IMR-90 (cell line): ENCODE measurements around the gene SLC9A1. TPM values are rescaled to one million over a fixed set of nuclear protein-coding genes. Genes with fewer than 3 reads are reported as not detected.

ENCODE experiments used
- ATAC-seq: fragments of 200-7000 bp; cut with Tn5 transposase; 2 replicates; pipeline ENCODE4 v1.9.1; 2020; ENCODE audit warnings: low read depth, mild to moderate bottlenecking, moderate library complexity
- BruUV-seq: library from RNA; stranded (reverse); fragments of 400-500 nt; replicated peaks from 2 replicates; lab custom pipeline; 2021; lab: Mats Ljungman, UMichigan
- CTCF ChIA-PET: fragments of 300-600 bp; formaldehyde crosslinking; extraction: SDS; loops from one replicate; lab custom pipeline; 2021; ENCODE audit warnings: antibody characterized with exemption; lab: Yijun Ruan, JAX
- POLR2A ChIA-PET: fragments of 300-600 bp; sonication (Branson Sonifier 250); formaldehyde crosslinking; loops from one replicate; lab custom pipeline; 2022; ENCODE audit warnings: antibody characterized with exemption; ENCODE audit not compliant: unreplicated experiment; lab: Charles Lee
- DNase-seq: peaks from one replicate; pipeline ENCODE4 v3.0.0; 2013
- H2AFZ ChIP-seq: replicated peaks from 2 replicates; pipeline ENCODE3; 2013; ENCODE audit warnings: low read length, mild to moderate bottlenecking; ENCODE audit not compliant: poor library complexity
- H2AK5ac ChIP-seq: 2 replicates; pipeline ENCODE4 v1.6.1; 2013; ENCODE audit warnings: low read depth, low read length, inconsistent platforms
- H2AK9ac ChIP-seq: replicated peaks from 2 replicates; pipeline ENCODE3; 2013; ENCODE audit warnings: mild to moderate bottlenecking, low read depth, low read length, moderate library complexity; ENCODE audit not compliant: poor library complexity
- H2BK120ac ChIP-seq: 2 replicates; pipeline ENCODE4 v1.6.1; 2013; ENCODE audit warnings: low read depth, low read length, inconsistent platforms
- H2BK15ac ChIP-seq: 3 replicates; pipeline ENCODE4 v1.6.1; 2013; ENCODE audit warnings: low read depth, low read length, inconsistent platforms
- H2BK20ac ChIP-seq: 2 replicates; pipeline ENCODE4 v1.6.1; 2013; ENCODE audit warnings: low read depth, mild to moderate bottlenecking, inconsistent platforms, low read length, moderate library complexity
- H2BK5ac ChIP-seq: 2 replicates; pipeline ENCODE4 v1.6.1; 2013; ENCODE audit warnings: mild to moderate bottlenecking, low read depth, low read length, inconsistent platforms; ENCODE audit not compliant: poor library complexity, severe bottlenecking
- H3K14ac ChIP-seq: replicated peaks from 2 replicates; pipeline ENCODE4 v1.6.1; 2013; ENCODE audit warnings: low read depth, low read length, inconsistent platforms
- H3K18ac ChIP-seq: 2 replicates; pipeline ENCODE4 v1.6.1; 2013; ENCODE audit warnings: low read depth, low read length, control low read depth
- H3K23ac ChIP-seq: 2 replicates; pipeline ENCODE4 v1.6.1; 2013; ENCODE audit warnings: low read depth, low read length, inconsistent platforms
- H3K27ac ChIP-seq: 2 replicates; pipeline ENCODE4 v1.5.1; 2013; ENCODE audit warnings: mild to moderate bottlenecking, control low read depth, low read length; ENCODE audit not compliant: insufficient read depth
- H3K27me3 ChIP-seq: 2 replicates; pipeline ENCODE4 v1.6.1; 2013; ENCODE audit warnings: low read length; ENCODE audit not compliant: control insufficient read depth, insufficient read depth
- H3K36me3 ChIP-seq: 2 replicates; pipeline ENCODE4 v1.6.1; 2013; ENCODE audit warnings: low read length, mixed read lengths; ENCODE audit not compliant: control insufficient read depth, insufficient read depth
- H3K4ac ChIP-seq: 2 replicates; pipeline ENCODE4 v1.6.1; 2013; ENCODE audit warnings: low read depth, low read length, inconsistent platforms
- H3K4me1 ChIP-seq: 2 replicates; pipeline ENCODE4 v1.6.1; 2013; ENCODE audit warnings: low read length, mixed read lengths; ENCODE audit not compliant: control insufficient read depth, insufficient read depth
- H3K4me2 ChIP-seq: 2 replicates; pipeline ENCODE4 v1.6.1; 2013; ENCODE audit warnings: low read depth, mild to moderate bottlenecking, control low read depth, low read length, moderate library complexity
- H3K4me3 ChIP-seq: 2 replicates; pipeline ENCODE4 v1.5.1; 2013; ENCODE audit warnings: low read depth, mild to moderate bottlenecking, control low read depth, low read length, moderate library complexity; ENCODE audit not compliant: insufficient read depth
- H3K56ac ChIP-seq: 2 replicates; pipeline ENCODE4 v1.6.1; 2013; ENCODE audit warnings: low read length, inconsistent platforms; ENCODE audit not compliant: insufficient read depth; ENCODE audit errors: extremely low read depth
- H3K79me1 ChIP-seq, 2 experiments: 2 replicates each; pipeline ENCODE4 v1.6.1; 2013; ENCODE audit warnings: low read length in 2 of 2, inconsistent platforms in 1 of 2, low read depth in 1 of 2
- H3K9ac ChIP-seq: 2 replicates; pipeline ENCODE4 v1.6.1; 2013; ENCODE audit warnings: low read depth, low read length, control low read depth
- H3K9me1 ChIP-seq: 2 replicates; pipeline ENCODE4 v1.6.1; 2013; ENCODE audit warnings: low read length, inconsistent platforms; ENCODE audit not compliant: insufficient read depth
- H3K9me3 ChIP-seq: 2 replicates; pipeline ENCODE4 v1.6.1; 2013; ENCODE audit warnings: low read length; ENCODE audit not compliant: control insufficient read depth, insufficient read depth
- H4K20me1 ChIP-seq: 2 replicates; pipeline ENCODE4 v1.6.1; 2013; ENCODE audit warnings: low read length, inconsistent platforms; ENCODE audit not compliant: insufficient read depth
- H4K5ac ChIP-seq: 2 replicates; pipeline ENCODE4 v1.6.1; 2013; ENCODE audit warnings: mild to moderate bottlenecking, low read depth, low read length, control low read depth
- H4K8ac ChIP-seq, 2 experiments: 2 replicates each; pipeline ENCODE4 v1.6.1; 2013; ENCODE audit warnings: low read depth in 2 of 2, low read length in 2 of 2, control low read depth in 1 of 2, inconsistent platforms in 1 of 2
- H4K91ac ChIP-seq: 2 replicates; pipeline ENCODE4 v1.6.1; 2013; ENCODE audit warnings: low read depth, low read length, inconsistent platforms; ENCODE audit not compliant: insufficient read depth
- BHLHE40 ChIP-seq: fragments of 150-350 bp; IDR thresholded peaks from 2 replicates; pipeline ENCODE4 v1.6.1; 2016; ENCODE audit warnings: mild to moderate bottlenecking, low read depth, low read length
- CEBPB ChIP-seq: IDR thresholded peaks from 2 replicates; pipeline ENCODE4 v1.6.1; 2012; ENCODE audit warnings: low read depth, low read length, improper control_type of control experiment
- CHD1 ChIP-seq: IDR thresholded peaks from 2 replicates; pipeline ENCODE4 v1.6.1; 2012; ENCODE audit warnings: low read depth, low read length, improper control_type of control experiment
- FOS ChIP-seq: fragments of 150-350 bp; IDR thresholded peaks from 2 replicates; pipeline ENCODE4 v1.6.1; 2016; ENCODE audit warnings: low read depth, low read length
- MAFK ChIP-seq: IDR thresholded peaks from 2 replicates; pipeline ENCODE4 v1.6.1; 2012; ENCODE audit warnings: low read depth, low read length, improper control_type of control experiment
- MAZ ChIP-seq: IDR thresholded peaks from 2 replicates; pipeline ENCODE4 v1.6.1; 2012; ENCODE audit warnings: low read depth, mild to moderate bottlenecking, low read length, improper control_type of control experiment, moderate library complexity, borderline replicate concordance
- MXI1 ChIP-seq: IDR thresholded peaks from 2 replicates; pipeline ENCODE4 v1.6.1; 2012; ENCODE audit warnings: low read depth, mild to moderate bottlenecking, low read length, moderate library complexity, borderline replicate concordance
- NFE2L2 ChIP-seq: fragments of 150-350 bp; IDR thresholded peaks from 2 replicates; pipeline ENCODE4 v1.6.1; 2016; ENCODE audit warnings: low read depth, mild to moderate bottlenecking, low read length
- POLR2A ChIP-seq: IDR thresholded peaks from 2 replicates; pipeline ENCODE4 v1.6.1; 2012; ENCODE audit warnings: mild to moderate bottlenecking, low read depth, low read length
- RAD21 ChIP-seq: IDR thresholded peaks from 2 replicates; pipeline ENCODE4 v1.6.1; 2012; ENCODE audit warnings: low read length, improper control_type of control experiment
- RCOR1 ChIP-seq: IDR thresholded peaks from 2 replicates; pipeline ENCODE4 v1.6.1; 2012; ENCODE audit warnings: mild to moderate bottlenecking, low read length, improper control_type of control experiment; ENCODE audit not compliant: insufficient replicate concordance
- RFX5 ChIP-seq: IDR thresholded peaks from 2 replicates; pipeline ENCODE4 v1.8.0; 2012; ENCODE audit warnings: low read depth, mild to moderate bottlenecking, low read length, moderate library complexity
- SMC3 ChIP-seq: fragments of 150-350 bp; IDR thresholded peaks from 2 replicates; pipeline ENCODE4 v1.6.1; 2016; ENCODE audit warnings: low read depth, mild to moderate bottlenecking, antibody characterized with exemption, low read length, moderate library complexity
- WGBS, 2 experiments: methylation state at CpG; one replicate each; pipeline versions ENCODE4 v1.1.5 to v1.1.7; 2013; ENCODE audit warnings: missing lambda C conversion rate in 2 of 2; ENCODE audit not compliant: insufficient read length in 1 of 2; ENCODE audit errors: extremely low coverage in 2 of 2; 5-methylcytosine and 5-hydroxymethylcytosine counted together
- dilution Hi-C: fragments of 300-500 bp; cut with HindIII; formaldehyde crosslinking; loops from one replicate; pipeline ENCODE4 v1.14.3; 2018; ENCODE audit warnings: low sequenced_read_pairs; ENCODE audit not compliant: unreplicated experiment
- in situ Hi-C: fragments of 300-500 bp; cut with MboI; formaldehyde crosslinking; loops from 3 replicates; pipeline ENCODE4 v1.14.3; 2019; ENCODE audit warnings: low sequenced_read_pairs, inconsistent platforms, mixed read lengths
- intact Hi-C: fragments of 100-400 bp; cut with micrococcal nuclease; formaldehyde crosslinking; loops from 2 replicates; pipeline ENCODE4 v1.10.0; 2022
- polyA plus RNA-seq, 3 experiments: library from polyadenylated mRNA; depleted of rRNA; stranded (reverse); fragments of >200 nt; gene quantifications; 2 replicates each; pipeline ENCODE4 v1.2.3, GENCODE V29; 2012; ENCODE audit warnings: low replicate concordance in 1 of 3
- total RNA-seq: library from RNA; depleted of rRNA; stranded (reverse); fragments of >200 nt; gene quantifications from 2 replicates; pipeline ENCODE4 v1.2.3, GENCODE V29; 2012
- TF ChIP-seq, protein P1 (sequence below): fragments of 150-350 bp; IDR thresholded peaks from 2 replicates; pipeline ENCODE4 v1.6.1; 2016; ENCODE audit warnings: low read depth, mild to moderate bottlenecking, low read length, moderate library complexity, borderline replicate concordance
- TF ChIP-seq, protein P2 (sequence below): conservative IDR thresholded peaks from 2 replicates; pipeline ENCODE4 v1.5.1; 2012; ENCODE audit warnings: mild to moderate bottlenecking, low read depth, low read length, improper control_type of control experiment
- TF ChIP-seq, protein P3 (sequence below): fragments of 150-350 bp; IDR thresholded peaks from 2 replicates; pipeline ENCODE4 v1.6.1; 2017; ENCODE audit warnings: mild to moderate bottlenecking, antibody characterized with exemption, low read length, low read depth

Gene SLC9A1
- total and polyA plus RNA-seq, 2 of the 4 experiments (the other 2 are of a cell fraction) = 2.0 to 21.2 TPM

DNA sequence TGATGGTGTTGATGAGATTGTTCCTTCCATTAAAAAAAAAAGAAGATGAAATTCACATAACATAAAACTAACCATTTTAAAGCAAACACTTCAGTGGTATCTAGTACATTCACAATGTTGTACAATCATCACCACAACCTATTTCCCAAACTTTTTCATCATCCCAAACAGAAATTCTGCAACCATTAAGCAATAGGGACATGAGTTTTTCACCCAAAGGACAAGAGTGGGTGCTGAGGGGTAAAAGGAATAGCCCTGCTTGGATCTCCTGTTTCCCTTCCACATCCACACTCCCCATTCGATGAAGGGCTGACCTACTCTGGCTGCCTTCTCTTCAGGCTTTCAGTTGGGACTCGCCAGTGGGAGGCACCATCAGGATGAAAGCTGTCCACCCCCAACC is 59.3 kb downstream of the SLC9A1 start:
- H3K4me3 ChIP-seq = no peak overlapping the region
- CTCF ChIA-PET = interaction anchor here (8.4 kb wide), 1 partner anchor 50 kb away, joined by 65 read pairs; no protein-coding TSS in a partner anchor
- no peak overlapping the region for H3K56ac ChIP-seq
- no peak overlapping the region for H4K8ac ChIP-seq
- H3K23ac ChIP-seq = no peak overlapping the region
- H3K18ac ChIP-seq = no peak overlapping the region
- H3K36me3 ChIP-seq = no peaks in the 10 kb centered on the region
- no peak overlapping the region for H3K9ac ChIP-seq
- WGBS, 2 experiments = no CpG with 5 or more reads among the region's 2 CpGs
- H2BK20ac ChIP-seq = no peak overlapping the region
- ATAC-seq (no peak), DNase-seq (no peak)
- H3K27ac ChIP-seq = no peak overlapping the region
- no peaks in the 10 kb centered on the region for H3K9me3 ChIP-seq
- H4K91ac ChIP-seq = no peak overlapping the region
- TF ChIP-seq, protein P1, sequence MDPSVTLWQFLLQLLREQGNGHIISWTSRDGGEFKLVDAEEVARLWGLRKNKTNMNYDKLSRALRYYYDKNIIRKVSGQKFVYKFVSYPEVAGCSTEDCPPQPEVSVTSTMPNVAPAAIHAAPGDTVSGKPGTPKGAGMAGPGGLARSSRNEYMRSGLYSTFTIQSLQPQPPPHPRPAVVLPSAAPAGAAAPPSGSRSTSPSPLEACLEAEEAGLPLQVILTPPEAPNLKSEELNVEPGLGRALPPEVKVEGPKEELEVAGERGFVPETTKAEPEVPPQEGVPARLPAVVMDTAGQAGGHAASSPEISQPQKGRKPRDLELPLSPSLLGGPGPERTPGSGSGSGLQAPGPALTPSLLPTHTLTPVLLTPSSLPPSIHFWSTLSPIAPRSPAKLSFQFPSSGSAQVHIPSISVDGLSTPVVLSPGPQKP = no peak
- TF ChIP-seq RCOR1 (no peak), RAD21 (no peak), MAFK (no peak), SMC3 (no peak), FOS (no peak), CHD1 (no peak), MXI1 (no peak), MAZ (no peak), POLR2A (no peak), RFX5 (no peak), BHLHE40 (no peak), NFE2L2 (no peak), CEBPB (no peak)
- TF ChIP-seq, protein P2, sequence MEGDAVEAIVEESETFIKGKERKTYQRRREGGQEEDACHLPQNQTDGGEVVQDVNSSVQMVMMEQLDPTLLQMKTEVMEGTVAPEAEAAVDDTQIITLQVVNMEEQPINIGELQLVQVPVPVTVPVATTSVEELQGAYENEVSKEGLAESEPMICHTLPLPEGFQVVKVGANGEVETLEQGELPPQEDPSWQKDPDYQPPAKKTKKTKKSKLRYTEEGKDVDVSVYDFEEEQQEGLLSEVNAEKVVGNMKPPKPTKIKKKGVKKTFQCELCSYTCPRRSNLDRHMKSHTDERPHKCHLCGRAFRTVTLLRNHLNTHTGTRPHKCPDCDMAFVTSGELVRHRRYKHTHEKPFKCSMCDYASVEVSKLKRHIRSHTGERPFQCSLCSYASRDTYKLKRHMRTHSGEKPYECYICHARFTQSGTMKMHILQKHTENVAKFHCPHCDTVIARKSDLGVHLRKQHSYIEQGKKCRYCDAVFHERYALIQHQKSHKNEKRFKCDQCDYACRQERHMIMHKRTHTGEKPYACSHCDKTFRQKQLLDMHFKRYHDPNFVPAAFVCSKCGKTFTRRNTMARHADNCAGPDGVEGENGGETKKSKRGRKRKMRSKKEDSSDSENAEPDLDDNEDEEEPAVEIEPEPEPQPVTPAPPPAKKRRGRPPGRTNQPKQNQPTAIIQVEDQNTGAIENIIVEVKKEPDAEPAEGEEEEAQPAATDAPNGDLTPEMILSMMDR = no peak
- TF ChIP-seq, protein P3, sequence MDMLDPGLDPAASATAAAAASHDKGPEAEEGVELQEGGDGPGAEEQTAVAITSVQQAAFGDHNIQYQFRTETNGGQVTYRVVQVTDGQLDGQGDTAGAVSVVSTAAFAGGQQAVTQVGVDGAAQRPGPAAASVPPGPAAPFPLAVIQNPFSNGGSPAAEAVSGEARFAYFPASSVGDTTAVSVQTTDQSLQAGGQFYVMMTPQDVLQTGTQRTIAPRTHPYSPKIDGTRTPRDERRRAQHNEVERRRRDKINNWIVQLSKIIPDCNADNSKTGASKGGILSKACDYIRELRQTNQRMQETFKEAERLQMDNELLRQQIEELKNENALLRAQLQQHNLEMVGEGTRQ = no peak
- no peak overlapping the region for H2AK9ac ChIP-seq
- in situ Hi-C loops = loop anchor here (5.0 kb wide), 3 partner anchors 48 to 133 kb away; partner anchors contain the start of gene KDF1
- H3K4ac ChIP-seq = no peak overlapping the region
- H2AK5ac ChIP-seq = no peak overlapping the region
- H2AFZ ChIP-seq = peak overlapping the region; percentile 23
- H3K9me1 ChIP-seq = 0 out of 2 replicates have a peak, but pooled peaks cover 4% of the 10 kb centered on the region
- peaks cover 0 to 6% of the 10 kb centered on the region in 2 experiments; a peak in 1 of 4 replicates for H3K79me1 ChIP-seq
- H3K14ac ChIP-seq = no peak overlapping the region
- intact Hi-C loops = no loop called here
- no peak overlapping the region for H4K5ac ChIP-seq
- POLR2A ChIA-PET = no interaction called here
- H3K4me1 ChIP-seq = peaks cover 16% of the 10 kb centered on the region
- no peak overlapping the region for H3K4me2 ChIP-seq
- H2BK15ac ChIP-seq = no peak overlapping the region
- H4K20me1 ChIP-seq = no peaks in the 10 kb centered on the region
- H2BK120ac ChIP-seq = no peak overlapping the region
- H3K27me3 ChIP-seq = peaks cover 8% of the 10 kb centered on the region
- BruUV-seq = no TSS peak
- dilution Hi-C loops = no loop called here
- no peak overlapping the region for H2BK5ac ChIP-seq
